Measurements from ENCODE around the gene HOXD1.

The HOXD1 gene

GRCh38 chr2:176151442-176152287 lies 36.8 kb upstream of the HOXD1 start, which contains the start of gene HOXD4:
TSS of gene HOXD4 (plus strand) at chr2:176151550. CDS start at chr2:176151634, 84 bp downstream.
- Histone ChIP-seq H3K27ac (peak within 1 kb of the TSS in 2 of 21 experiments; percentile 1 to 74), H3K4me3 (peak within 1 kb of the TSS in 6 of 7 experiments; percentile 7 to 37 (median 19))

GRCh38 chr2:176152350-176153181 lies 35.9 kb upstream of the HOXD1 start:
- H3K27ac ChIP-seq: peak overlapping the region in 1 of 21 experiments; percentile 1
- H3K4me3 ChIP-seq: peak overlapping the region in 4 of 7 experiments; percentile 7 to 37 (median 19)

GRCh38 chr2:176154576-176155252 lies 33.8 kb upstream of the HOXD1 start:
- Histone ChIP-seq H3K4me3 (no peak overlapping the region), H3K27ac (no peak overlapping the region)

GRCh38 chr2:176155356-176156044 lies 33.0 kb upstream of the HOXD1 start:
- Histone ChIP-seq H3K4me3 (no peak overlapping the region), H3K27ac (no peak overlapping the region)

GRCh38 chr2:176156301-176156806 lies 32.1 kb upstream of the HOXD1 start:
- Histone ChIP-seq H3K27ac (peak overlapping the region in 1 of 21 experiments; percentile 67), H3K4me3 (no peak overlapping the region)

- peak within 1 kb of the TSS in 7 of 21 experiments; percentile 5 to 77 (median 18) for H3K27ac ChIP-seq
- peak within 1 kb of the TSS; percentile 14 to 42 (median 30) for H3K4me3 ChIP-seq
These were observed 31.5 kb upstream of the HOXD1 start, which contains the start of gene HOXD3 for GRCh38 chr2:176156807-176157498. TSS of gene HOXD3 (plus strand) at chr2:176157307. CDS start at chr2:176169115, 11,808 bp downstream.

- Histone ChIP-seq H3K27ac (peak overlapping the region in 7 of 21 experiments; percentile 5 to 77 (median 18)), H3K4me3 (peak overlapping the region; percentile 14 to 42 (median 30))
These were observed 30.8 kb upstream of the HOXD1 start for GRCh38 chr2:176157499-176158185.

- Histone ChIP-seq H3K4me3 (peak overlapping the region in 4 of 7 experiments; percentile 20 to 42 (median 32)), H3K27ac (peak overlapping the region in 2 of 21 experiments; percentile 67 to 77)
These were observed 30.3 kb upstream of the HOXD1 start for GRCh38 chr2:176158186-176158591.

- Histone ChIP-seq H3K27ac (peak overlapping the region in 5 of 21 experiments; percentile 13 to 59 (median 41)), H3K4me3 (peak overlapping the region in 1 of 7 experiments; percentile 8)
These were observed 29.4 kb upstream of the HOXD1 start for GRCh38 chr2:176158855-176159662.

GRCh38 chr2:176159663-176160250 lies 28.7 kb upstream of the HOXD1 start:
- peak overlapping the region in 1 of 7 experiments; percentile 26 for H3K4me3 ChIP-seq
- peak overlapping the region in 6 of 21 experiments; percentile 13 to 59 (median 40) for H3K27ac ChIP-seq

- Histone ChIP-seq H3K27ac (peak overlapping the region in 5 of 21 experiments; percentile 28 to 59 (median 41)), H3K4me3 (peak overlapping the region in 2 of 7 experiments; percentile 13 to 26)
These were observed 28.1 kb upstream of the HOXD1 start for GRCh38 chr2:176160251-176160985.

- Histone ChIP-seq H3K4me3 (peak overlapping the region in 2 of 7 experiments; percentile 13 to 26), H3K27ac (peak overlapping the region in 3 of 21 experiments; percentile 29 to 59 (median 54))
These were observed 27.3 kb upstream of the HOXD1 start for GRCh38 chr2:176160986-176161824.

- peak overlapping the region in 2 of 7 experiments; percentile 8 to 17 for H3K4me3 ChIP-seq
- peak overlapping the region in 5 of 21 experiments; percentile 3 to 54 (median 29) for H3K27ac ChIP-seq
These were observed 26.4 kb upstream of the HOXD1 start for GRCh38 chr2:176161825-176162626.

Data from skin epidermis (tissue), 12 donors.